A549 (cell line): ENCODE data around the gene GET4. TPM values are rescaled to one million over a fixed set of nuclear protein-coding genes. Genes with fewer than 3 reads are reported as not detected.

ENCODE experiments used
- ATAC-seq, 2 experiments: fragments of 200-7000 bp in 1 of 2; fragments of >200 bp in 1 of 2; cut with Nextera tagmentation in 1 of 2; cut with Tn5 transposase in 1 of 2; 3 replicates each; pipeline versions ENCODE4 v1.8.0 to v1.9.1; 2018 to 2020; ENCODE audit warnings: mild to moderate bottlenecking in 1 of 2, moderate library complexity in 1 of 2
- CTCF ChIA-PET: fragments of 300-600 bp; sonication (Branson Sonifier 250); formaldehyde crosslinking; extraction: SDS; loops from one replicate; lab custom pipeline; 2021; ENCODE audit warnings: antibody characterized with exemption, inconsistent platforms; lab: Yijun Ruan, JAX
- POLR2A ChIA-PET: fragments of 350-600 bp; formaldehyde crosslinking; extraction: SDS; loops from one replicate; lab custom pipeline; 2021; ENCODE audit warnings: antibody characterized with exemption, inconsistent platforms; lab: Yijun Ruan, JAX
- DNase-seq, 2 experiments: peaks; one replicate each; pipeline versions ENCODE4 v3.0.0 to v3.0.0-alpha.2; 2011 to 2016; ENCODE audit warnings: low read depth in 1 of 2, low spot score in 1 of 2
- FAIRE-seq: peaks from 2 replicates; lab custom pipeline; 2011; peaks lifted over from hg19 to GRCh38; lab: Jason Lieb, UNC
- H3K27ac ChIP-seq, 2 experiments: fragments of >200 bp; sonication (Bioruptor Twin); formaldehyde crosslinking; 3 replicates each; pipeline ENCODE4 v1.5.1; 2016 to 2017
- H3K4me1 ChIP-seq: fragments of >200 bp; sonication (Bioruptor Twin); formaldehyde crosslinking; 3 replicates; pipeline ENCODE4 v1.6.1; 2016
- H3K4me2 ChIP-seq: fragments of >200 bp; sonication (Bioruptor Twin); formaldehyde crosslinking; 3 replicates; pipeline ENCODE4 v1.6.1; 2016
- H3K4me3 ChIP-seq: fragments of >200 bp; sonication (Bioruptor Twin); formaldehyde crosslinking; 3 replicates; pipeline ENCODE4 v1.5.1; 2016
- H3K9me3 ChIP-seq: fragments of >200 bp; sonication (Bioruptor Twin); formaldehyde crosslinking; 3 replicates; pipeline ENCODE4 v1.6.1; 2016
- BHLHE40 ChIP-seq: IDR thresholded peaks from 2 replicates; pipeline ENCODE4 v1.6.1; 2012; ENCODE audit warnings: low read depth, low read length, inconsistent platforms
- CEBPB ChIP-seq, 2 experiments: fragments of >200 bp in 1 of 2; sonication (Bioruptor Twin) in 1 of 2; formaldehyde crosslinking in 1 of 2; IDR thresholded peaks; 2 replicates each; pipeline ENCODE4 v1.6.1; 2012 to 2016
- CHD2 ChIP-seq: fragments of 150-350 bp; IDR thresholded peaks from 2 replicates; pipeline ENCODE4 v1.6.1; 2014; ENCODE audit warnings: low read length; ENCODE audit not compliant: partially characterized antibody
- CHD4 ChIP-seq: fragments of 200-600 bp; sonication (generic); IDR thresholded peaks from 2 replicates; pipeline ENCODE4 v1.6.1; 2016; ENCODE audit warnings: antibody characterized with exemption, mild to moderate bottlenecking, borderline replicate concordance
- EHMT2 ChIP-seq: fragments of 200-600 bp; sonication (generic); IDR thresholded peaks from 2 replicates; pipeline ENCODE4 v1.6.1; 2016; ENCODE audit warnings: antibody characterized with exemption, low read depth, mild to moderate bottlenecking, moderate library complexity
- EP300 ChIP-seq, 2 experiments: fragments of >200 bp; sonication (Bioruptor Twin); formaldehyde crosslinking; IDR thresholded peaks; 2 replicates in 1 of 2; 3 replicates in 1 of 2; pipeline ENCODE4 v1.6.1; 2016 to 2017
- FOSL2 ChIP-seq, 2 experiments: fragments of 450-650 bp in 1 of 2; fragments of >200 bp in 1 of 2; sonication (Bioruptor Twin) in 1 of 2; formaldehyde crosslinking; IDR thresholded peaks; 2 replicates each; pipeline versions ENCODE4 v1.5.0 to v1.6.1; 2016 to 2020; ENCODE audit warnings: mild to moderate bottlenecking in 1 of 2, moderate library complexity in 1 of 2
- HDAC2 ChIP-seq: fragments of 200-600 bp; sonication (generic); IDR thresholded peaks from 2 replicates; pipeline ENCODE4 v1.6.1; 2016
- HES2 ChIP-seq: fragments of >200 bp; sonication (Bioruptor Twin); formaldehyde crosslinking; IDR thresholded peaks from 2 replicates; pipeline ENCODE4 v1.6.1; 2016
- HOXA7 ChIP-seq: fragments of 250-450 bp; sonication (Bioruptor Pico); IDR thresholded peaks from 2 replicates; pipeline ENCODE4 v1.5.0; 2020; ENCODE audit warnings: mild to moderate bottlenecking, moderate library complexity
- KDM5A ChIP-seq: fragments of 200-600 bp; sonication (generic); IDR thresholded peaks from 2 replicates; pipeline ENCODE4 v1.6.1; 2016; ENCODE audit warnings: antibody characterized with exemption, mild to moderate bottlenecking
- MAFK ChIP-seq: fragments of 450-650 bp; IDR thresholded peaks from 2 replicates; pipeline ENCODE4 v1.6.1; 2014; ENCODE audit not compliant: partially characterized antibody
- PBX3 ChIP-seq: IDR thresholded peaks from 2 replicates; pipeline ENCODE4 v1.6.1; 2012
- PHF8 ChIP-seq: fragments of 200-600 bp; sonication (generic); IDR thresholded peaks from 2 replicates; pipeline ENCODE4 v1.6.1; 2016; ENCODE audit warnings: low read depth, mild to moderate bottlenecking, antibody characterized with exemption, moderate library complexity, borderline replicate concordance
- POLR2AphosphoS2 ChIP-seq: conservative IDR thresholded peaks from 2 replicates; pipeline ENCODE4 v1.6.1; 2012; ENCODE audit warnings: low read length, improper control_type of control experiment, inconsistent platforms
- RAD21 ChIP-seq, 2 experiments: fragments of >200 bp in 1 of 2; sonication (Bioruptor Twin) in 1 of 2; formaldehyde crosslinking in 1 of 2; IDR thresholded peaks in 1 of 2; conservative IDR thresholded peaks in 1 of 2; 2 replicates in 1 of 2; 3 replicates in 1 of 2; pipeline ENCODE4 v1.6.1; 2012 to 2018; ENCODE audit warnings: inconsistent platforms in 1 of 2
- RARB ChIP-seq: fragments of 250-450 bp; sonication (Bioruptor Pico); IDR thresholded peaks from 2 replicates; pipeline ENCODE4 v1.8.0; 2021; ENCODE audit warnings: mild to moderate bottlenecking, moderate library complexity
- RCOR1 ChIP-seq: fragments of 150-350 bp; IDR thresholded peaks from 2 replicates; pipeline ENCODE4 v1.6.1; 2014; ENCODE audit warnings: antibody characterized with exemption, low read length, low read depth
- SREBF2 ChIP-seq: fragments of 450-650 bp; IDR thresholded peaks from 2 replicates; pipeline ENCODE4 v1.6.1; 2014; ENCODE audit warnings: mild to moderate bottlenecking, moderate library complexity
- TP53 ChIP-seq: fragments of 250-450 bp; sonication (Bioruptor Pico); IDR thresholded peaks from 2 replicates; pipeline ENCODE4 v1.5.0; 2021; ENCODE audit warnings: mild to moderate bottlenecking, moderate library complexity
- ZC3H11A ChIP-seq: fragments of 450-650 bp; IDR thresholded peaks from 2 replicates; pipeline ENCODE4 v1.6.1; 2014; ENCODE audit warnings: antibody characterized with exemption, mild to moderate bottlenecking
- ZNF302 ChIP-seq: fragments of 250-450 bp; sonication (Bioruptor Pico); IDR thresholded peaks from 2 replicates; pipeline ENCODE4 v1.9.0; 2021; ENCODE audit warnings: inconsistent platforms, mild to moderate bottlenecking, moderate library complexity
- ZSCAN20 ChIP-seq: fragments of 250-450 bp; sonication (Bioruptor Pico); IDR thresholded peaks from 2 replicates; pipeline ENCODE4 v1.8.0; 2022; ENCODE audit warnings: mild to moderate bottlenecking, moderate library complexity
- WGBS: methylation state at CpG from one replicate; pipeline ENCODE4 v1.1.6; 2017; ENCODE audit errors: missing lambda C conversion rate; 5-methylcytosine and 5-hydroxymethylcytosine counted together
- polyA plus RNA-seq, 4 experiments: library from polyadenylated mRNA; depleted of rRNA in 3 of 4; stranded (reverse); fragments of >200 nt; fragmentation: RNase III in 1 of 4; extraction: RNeasy Plus Mini Kit Qiagen cat#74134 plus additional on column Dnase treatment in 1 of 4; gene quantifications; 2 replicates in 3 of 4; 3 replicates in 1 of 4; pipeline ENCODE4 v1.2.3, GENCODE V29; 2011 to 2017
- TF ChIP-seq, protein P1 (sequence below): fragments of 250-450 bp; sonication (Bioruptor Pico); IDR thresholded peaks from 2 replicates; pipeline ENCODE4 v1.5.0; 2020; ENCODE audit warnings: low read depth, mild to moderate bottlenecking, moderate library complexity
- TF ChIP-seq, protein P2 (sequence below): fragments of >200 bp; sonication (Bioruptor Twin); formaldehyde crosslinking; IDR thresholded peaks from 3 replicates; pipeline ENCODE4 v1.5.1; 2016

Gene GET4
- polyA plus RNA-seq, 2 of the 4 experiments (the other 2 are of a cell fraction): 26.1 to 37.0 TPM

DNA sequence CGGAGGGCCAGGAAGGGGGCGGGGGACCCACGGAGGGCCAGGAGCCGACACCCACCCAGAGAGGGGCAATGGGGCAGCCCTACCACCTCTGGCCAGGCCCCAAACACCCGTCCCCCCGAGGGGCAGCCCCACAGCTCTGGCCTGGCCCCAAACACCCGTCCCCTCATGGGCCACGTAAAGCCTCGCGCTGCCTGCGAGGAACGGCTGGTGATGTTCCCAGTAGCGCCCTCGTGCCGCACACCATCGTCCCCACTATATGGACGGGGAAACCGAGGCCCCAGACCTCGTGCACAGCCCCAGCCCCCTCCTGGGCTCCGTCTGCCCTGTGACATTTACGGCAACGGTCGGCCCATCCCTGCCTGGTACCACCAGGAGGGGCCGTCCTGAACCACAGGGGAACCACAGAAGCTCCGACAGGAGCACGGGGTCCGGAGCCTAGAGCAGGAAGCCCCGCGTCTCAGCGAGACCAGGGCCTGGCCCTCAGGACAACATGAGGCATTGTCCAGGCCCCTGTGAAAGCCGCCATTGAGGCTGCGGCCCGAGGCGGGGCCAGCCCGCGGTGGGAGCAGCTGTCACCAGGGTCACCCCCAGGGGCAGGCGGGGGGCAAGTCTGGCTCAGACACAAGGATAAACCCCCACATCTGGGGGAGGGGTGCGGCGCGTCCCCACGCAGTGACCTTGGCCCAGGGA lies 35.6 kb downstream of the GET4 start:
- FAIRE-seq: no peak
- Histone ChIP-seq H3K9me3 (no peaks in the 10 kb centered on the region), H3K4me1 (peaks cover 17% of the 10 kb centered on the region), H3K27ac (no peak overlapping the region), H3K4me2 (no peak overlapping the region), H3K4me3 (no peak overlapping the region)
- TF ChIP-seq SREBF2: no peak
- TF ChIP-seq ZC3H11A: no peak
- TF ChIP-seq EHMT2: no peak
- TF ChIP-seq, protein P1, sequence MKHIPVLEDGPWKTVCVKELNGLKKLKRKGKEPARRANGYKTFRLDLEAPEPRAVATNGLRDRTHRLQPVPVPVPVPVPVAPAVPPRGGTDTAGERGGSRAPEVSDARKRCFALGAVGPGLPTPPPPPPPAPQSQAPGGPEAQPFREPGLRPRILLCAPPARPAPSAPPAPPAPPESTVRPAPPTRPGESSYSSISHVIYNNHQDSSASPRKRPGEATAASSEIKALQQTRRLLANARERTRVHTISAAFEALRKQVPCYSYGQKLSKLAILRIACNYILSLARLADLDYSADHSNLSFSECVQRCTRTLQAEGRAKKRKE (CRISPR knock-in tag): no peak
- POLR2A ChIA-PET: no interaction called here
- no peak for ATAC-seq
- 86% methylated on average over 21 of the region's 41 CpGs for WGBS
- CTCF ChIA-PET: interaction anchor here (0.9 to 2.0 kb wide), 3 partner anchors 10 to 590 kb away, joined by 3 to 9 read pairs (median 4); no protein-coding TSS in a partner anchor
- no peak for DNase-seq

DNA sequence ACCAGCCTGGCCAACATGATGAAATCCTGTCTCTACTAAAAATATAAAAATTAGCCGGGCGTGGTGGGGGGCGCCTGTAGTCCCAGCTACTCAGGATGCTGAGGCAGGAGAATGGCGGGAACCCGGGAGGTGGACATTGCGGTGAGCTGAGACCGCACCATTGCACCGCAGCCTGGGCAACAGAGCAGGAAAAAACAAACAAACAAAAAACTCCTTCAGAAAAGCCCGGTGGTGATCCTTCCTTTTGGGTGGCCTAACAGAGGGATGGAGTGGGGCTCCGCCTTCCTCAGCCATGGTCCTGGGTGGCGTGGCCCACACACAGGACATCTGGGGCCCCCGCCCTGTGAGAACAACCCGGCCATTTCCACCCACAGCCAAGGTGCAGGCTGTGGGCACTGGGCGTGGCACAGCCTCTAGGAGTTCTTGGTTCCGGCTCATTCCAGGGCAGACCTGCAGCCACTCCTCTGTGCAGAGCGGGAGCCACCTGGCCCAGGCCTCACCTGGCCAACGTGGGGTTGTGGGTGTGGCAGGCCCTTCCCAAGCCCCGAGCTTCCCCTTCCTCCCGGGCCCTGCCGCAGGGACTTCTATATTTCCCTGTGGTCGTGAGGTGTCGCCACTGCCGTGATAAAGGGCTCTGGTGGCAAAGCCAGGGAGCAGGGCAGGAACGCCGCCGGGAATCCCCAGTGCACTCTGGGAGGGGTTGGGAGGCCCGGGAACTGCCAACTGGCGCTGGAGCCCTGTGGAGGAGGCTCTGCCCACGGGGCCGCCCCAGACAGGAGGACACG lies 37.6 kb downstream of the GET4 start:
- Histone ChIP-seq H3K27ac (peak overlapping the region in 1 of 2 experiments; percentile 70; a peak in 3 of 6 replicates), H3K4me2 (0 out of 3 replicates have a peak overlapping the region, but pooled peaks have one; percentile 30), H3K9me3 (no peaks in the 10 kb centered on the region), H3K4me3 (no peak overlapping the region), H3K4me1 (peaks cover 17% of the 10 kb centered on the region)
- ChIA-PET POLR2A (no interaction called here), CTCF (interaction anchor here (1.0 to 2.0 kb wide), 4 partner anchors 9 to 279 kb away, joined by 3 to 9 read pairs (median 4); no protein-coding TSS in a partner anchor)
- DNase-seq: no peak
- ATAC-seq: peak in 1 of 2 experiments; percentile 42; a peak in 3 of 6 replicates
- no peak for FAIRE-seq
- TF ChIP-seq KDM5A: no peak
- TF ChIP-seq HOXA7: no peak
- TF ChIP-seq RAD21 (conservative IDR thresholded peaks at IDR 0.05 in 1 of 2, IDR thresholded peaks at IDR 0.05 in 1 of 2): peak in 1 of 2 experiments; percentile 46; a peak in 2 of 5 replicates
- 65% methylated on average over 17 of the region's 31 CpGs for WGBS

- CTCF ChIA-PET: interaction anchor here (1.0 to 1.6 kb wide), 3 partner anchors 8 to 279 kb away, joined by 3 to 4 read pairs (median 3); no protein-coding TSS in a partner anchor
- no peak for FAIRE-seq
- H3K4me2 ChIP-seq: 0 out of 3 replicates have a peak overlapping the region, but pooled peaks have one; percentile 30
- H3K27ac ChIP-seq: peak overlapping the region in 1 of 2 experiments; percentile 70; a peak in 3 of 6 replicates
- no peak overlapping the region for H3K4me3 ChIP-seq
- H3K4me1 ChIP-seq: peaks cover 17% of the 10 kb centered on the region
- no peak for TF ChIP-seq MAFK
- no peak for TF ChIP-seq HDAC2
- TF ChIP-seq ZNF302 (CRISPR knock-in tag): no peak
- no peak for TF ChIP-seq RARB (CRISPR knock-in tag)
- no peak for TF ChIP-seq SREBF2
- TF ChIP-seq HES2: no peak
- TF ChIP-seq EP300 (IDR thresholded peaks at IDR 0.05): no peak
- no peak for TF ChIP-seq HOXA7
- TF ChIP-seq ZSCAN20 (CRISPR knock-in tag): no peak
- TF ChIP-seq, protein P2, sequence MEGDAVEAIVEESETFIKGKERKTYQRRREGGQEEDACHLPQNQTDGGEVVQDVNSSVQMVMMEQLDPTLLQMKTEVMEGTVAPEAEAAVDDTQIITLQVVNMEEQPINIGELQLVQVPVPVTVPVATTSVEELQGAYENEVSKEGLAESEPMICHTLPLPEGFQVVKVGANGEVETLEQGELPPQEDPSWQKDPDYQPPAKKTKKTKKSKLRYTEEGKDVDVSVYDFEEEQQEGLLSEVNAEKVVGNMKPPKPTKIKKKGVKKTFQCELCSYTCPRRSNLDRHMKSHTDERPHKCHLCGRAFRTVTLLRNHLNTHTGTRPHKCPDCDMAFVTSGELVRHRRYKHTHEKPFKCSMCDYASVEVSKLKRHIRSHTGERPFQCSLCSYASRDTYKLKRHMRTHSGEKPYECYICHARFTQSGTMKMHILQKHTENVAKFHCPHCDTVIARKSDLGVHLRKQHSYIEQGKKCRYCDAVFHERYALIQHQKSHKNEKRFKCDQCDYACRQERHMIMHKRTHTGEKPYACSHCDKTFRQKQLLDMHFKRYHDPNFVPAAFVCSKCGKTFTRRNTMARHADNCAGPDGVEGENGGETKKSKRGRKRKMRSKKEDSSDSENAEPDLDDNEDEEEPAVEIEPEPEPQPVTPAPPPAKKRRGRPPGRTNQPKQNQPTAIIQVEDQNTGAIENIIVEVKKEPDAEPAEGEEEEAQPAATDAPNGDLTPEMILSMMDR: no peak
- no peak for TF ChIP-seq PBX3
- TF ChIP-seq BHLHE40: no peak
- no peak for TF ChIP-seq POLR2AphosphoS2
- no peak for TF ChIP-seq CHD2
- no peak for TF ChIP-seq FOSL2 (IDR thresholded peaks at IDR 0.05)
- no peak for TF ChIP-seq FOSL2 (CRISPR knock-in tag; IDR thresholded peaks at IDR 0.05)
- TF ChIP-seq CHD4: no peak
- no peak for TF ChIP-seq CEBPB (IDR thresholded peaks at IDR 0.05)
- TF ChIP-seq RCOR1: no peak
- no peak for TF ChIP-seq PHF8
- TF ChIP-seq TP53 (CRISPR knock-in tag): no peak
- POLR2A ChIA-PET: no interaction called here
- H3K9me3 ChIP-seq: no peaks in the 10 kb centered on the region
- ATAC-seq: peak; percentile 15 to 17; a peak in 3 of 6 replicates
- DNase-seq: no peak
- WGBS: 86% methylated on average over 9 of the region's 16 CpGs
Observed at GRCh38 chr7:914521-915194, 38.3 kb downstream of the GET4 start.
